HepG2 (cell line): ENCODE data around the gene CACNA1G. TPM values are rescaled to one million over a fixed set of nuclear protein-coding genes. Genes with fewer than 3 reads are reported as not detected.
A peak's percentile ranks its signal among the peaks of the same experiment; 100 is the strongest.

Source experiments
- FOXK1 ChIP-seq: sonication (generic); formaldehyde crosslinking; IDR thresholded peaks from 2 replicates; pipeline ENCODE4 v1.4.0; 2020; ENCODE audit warnings: low read depth, missing genetic modification reagents, borderline replicate concordance
- HNRNPL ChIP-seq: fragments of 200-400 bp; formaldehyde crosslinking; IDR thresholded peaks from 2 replicates; pipeline ENCODE4 v1.6.1; 2017; ENCODE audit warnings: mild to moderate bottlenecking, low read depth, low read length
- MYC ChIP-seq: sonication (generic); formaldehyde crosslinking; IDR thresholded peaks from 2 replicates; pipeline ENCODE4 v1.9.0; 2021; ENCODE audit warnings: missing genetic modification reagents, borderline replicate concordance
- SKI ChIP-seq: fragments of 450-650 bp; IDR thresholded peaks from one replicate; pipeline ENCODE4 v1.6.1; 2018; ENCODE audit warnings: mild to moderate bottlenecking; ENCODE audit not compliant: partially characterized antibody
- SNAI1 ChIP-seq: sonication (generic); formaldehyde crosslinking; IDR thresholded peaks from 2 replicates; pipeline ENCODE4 v1.5.0; 2020; ENCODE audit warnings: mild to moderate bottlenecking, missing genetic modification reagents, borderline replicate concordance
- ZFAT ChIP-seq: sonication (generic); formaldehyde crosslinking; conservative IDR thresholded peaks from 2 replicates; pipeline ENCODE4 v1.8.1; 2023; ENCODE audit warnings: missing genetic modification reagents, inconsistent platforms
- ZFP62 ChIP-seq: sonication (generic); formaldehyde crosslinking; IDR thresholded peaks from 2 replicates; pipeline ENCODE4 v1.4.0; 2020; ENCODE audit warnings: missing genetic modification reagents
- ZNF20 ChIP-seq: sonication (generic); formaldehyde crosslinking; IDR thresholded peaks from 2 replicates; pipeline ENCODE4 v1.4.0; 2020; ENCODE audit warnings: mild to moderate bottlenecking, moderate library complexity, missing genetic modification reagents
- ZNF773 ChIP-seq: sonication (generic); formaldehyde crosslinking; IDR thresholded peaks from 2 replicates; pipeline ENCODE4 v1.4.0; 2020; ENCODE audit warnings: missing genetic modification reagents, borderline replicate concordance
- ZNF891 ChIP-seq: sonication (generic); formaldehyde crosslinking; IDR thresholded peaks from 2 replicates; pipeline ENCODE4 v1.5.0; 2020; ENCODE audit warnings: mild to moderate bottlenecking, missing genetic modification reagents
- polyA plus RNA-seq, 8 experiments: library from polyadenylated mRNA; depleted of rRNA in 3 of 8; stranded (reverse) in 7 of 8; unstranded in 1 of 8; fragments of >200 nt; fragmentation: Illumina TruSeq in 4 of 8; extraction: Trizol in 4 of 8; gene quantifications; 2 replicates each; pipeline versions ENCODE4 v1.2.1 to v1.2.3, GENCODE V29; 2011 to 2016; ENCODE audit warnings: low read depth in 4 of 8, missing spikeins in 1 of 8, mixed read lengths in 1 of 8; ENCODE audit not compliant: insufficient read depth in 1 of 8
- total RNA-seq, 5 experiments: library from RNA; depleted of rRNA; stranded (reverse); fragments of >200 nt; fragmentation: Illumina TruSeq; extraction: Trizol; gene quantifications; 2 replicates each; pipeline ENCODE4 v1.2.3, GENCODE V29; 2016; ENCODE audit warnings: low read depth in 1 of 5
- TF ChIP-seq, protein P1 (sequence below): sonication (generic); formaldehyde crosslinking; IDR thresholded peaks from 2 replicates; pipeline ENCODE4 v1.8.1; 2023; ENCODE audit warnings: missing genetic modification reagents, inconsistent platforms, borderline replicate concordance
- TF ChIP-seq, protein P2 (sequence below): IDR thresholded peaks from 2 replicates; pipeline ENCODE4 v1.6.1; 2018; ENCODE audit warnings: missing genetic modification reagents
- TF ChIP-seq, protein P3 (sequence below): sonication (generic); formaldehyde crosslinking; IDR thresholded peaks from one replicate; pipeline ENCODE4 v1.5.1; 2020; ENCODE audit warnings: mild to moderate bottlenecking, missing genetic modification reagents; ENCODE audit errors: not compliant biosample characterization
- TF ChIP-seq, protein P4 (sequence below): IDR thresholded peaks from 2 replicates; pipeline ENCODE4 v1.6.1; 2018; ENCODE audit warnings: missing genetic modification reagents, mild to moderate bottlenecking, missing compliant biosample characterization
- TF ChIP-seq, protein P5 (sequence below): sonication (generic); formaldehyde crosslinking; IDR thresholded peaks from 2 replicates; pipeline ENCODE4 v1.5.1; 2020; ENCODE audit warnings: mild to moderate bottlenecking, missing genetic modification reagents, moderate library complexity

The CACNA1G gene
- total and polyA plus RNA-seq, 2 of the 13 experiments (the other 11 are each of a cell fraction or from before 2014, with no cell fraction given) = 0.02 TPM; not detected in 1

DNA sequence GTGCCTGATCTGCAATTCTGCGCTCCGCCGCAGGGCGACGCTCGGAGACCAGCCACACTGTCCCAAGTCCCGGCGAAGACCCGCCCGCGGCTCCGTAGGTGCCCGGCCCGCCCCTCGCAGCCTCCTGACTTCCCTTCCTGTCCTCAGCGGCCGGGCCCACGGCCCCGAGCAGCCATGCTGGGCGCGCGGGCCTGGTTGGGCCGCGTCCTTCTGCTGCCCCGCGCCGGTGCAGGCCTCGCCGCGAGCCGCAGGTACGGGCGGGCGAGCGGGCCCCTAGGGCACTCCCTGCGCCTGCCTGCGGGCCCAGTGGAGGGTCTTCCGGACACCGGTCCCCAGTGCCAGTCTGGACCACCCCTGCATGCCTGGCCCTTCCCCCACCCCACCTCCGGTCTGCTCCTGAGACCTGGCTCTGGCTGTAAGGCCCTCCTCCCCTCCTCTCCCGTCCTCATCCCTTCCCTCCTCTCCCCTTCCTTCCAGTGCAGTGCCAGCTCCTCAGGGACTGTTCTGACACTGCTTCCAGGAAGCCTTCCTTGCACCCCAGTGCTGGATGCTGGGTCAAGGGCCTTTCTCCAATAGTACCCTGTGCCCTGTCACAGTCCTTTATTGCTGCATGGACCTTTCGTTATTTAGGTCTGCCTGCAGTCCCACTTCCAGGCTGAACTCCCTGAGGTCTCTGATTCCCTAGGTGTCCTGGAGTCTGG lies 13.3 kb upstream of the CACNA1G start, which contains the start of gene SPATA20 (continued):
- TF ChIP-seq SKI (peak; percentile 66), ZNF891 (CRISPR knock-in tag) (no peak; the same call in 1 of the 2 replicates), HNRNPL (peak; percentile 45; the same call in 1 of the 2 replicates), ZFP62 (CRISPR knock-in tag) (no peak), MYC (peak; percentile 80), ZNF773 (CRISPR knock-in tag) (peak; percentile 95; the same call in 1 of the 2 replicates), ZNF20 (no peak), FOXK1 (peak; percentile 47; the same call in 1 of the 2 replicates), SNAI1 (CRISPR knock-in tag) (no peak), ZFAT (CRISPR knock-in tag) (no peak)
- TF ChIP-seq, protein P1, sequence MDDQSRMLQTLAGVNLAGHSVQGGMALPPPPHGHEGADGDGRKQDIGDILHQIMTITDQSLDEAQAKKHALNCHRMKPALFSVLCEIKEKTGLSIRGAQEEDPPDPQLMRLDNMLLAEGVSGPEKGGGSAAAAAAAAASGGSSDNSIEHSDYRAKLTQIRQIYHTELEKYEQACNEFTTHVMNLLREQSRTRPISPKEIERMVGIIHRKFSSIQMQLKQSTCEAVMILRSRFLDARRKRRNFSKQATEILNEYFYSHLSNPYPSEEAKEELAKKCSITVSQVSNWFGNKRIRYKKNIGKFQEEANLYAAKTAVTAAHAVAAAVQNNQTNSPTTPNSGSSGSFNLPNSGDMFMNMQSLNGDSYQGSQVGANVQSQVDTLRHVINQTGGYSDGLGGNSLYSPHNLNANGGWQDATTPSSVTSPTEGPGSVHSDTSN = no peak
- TF ChIP-seq, protein P2, sequence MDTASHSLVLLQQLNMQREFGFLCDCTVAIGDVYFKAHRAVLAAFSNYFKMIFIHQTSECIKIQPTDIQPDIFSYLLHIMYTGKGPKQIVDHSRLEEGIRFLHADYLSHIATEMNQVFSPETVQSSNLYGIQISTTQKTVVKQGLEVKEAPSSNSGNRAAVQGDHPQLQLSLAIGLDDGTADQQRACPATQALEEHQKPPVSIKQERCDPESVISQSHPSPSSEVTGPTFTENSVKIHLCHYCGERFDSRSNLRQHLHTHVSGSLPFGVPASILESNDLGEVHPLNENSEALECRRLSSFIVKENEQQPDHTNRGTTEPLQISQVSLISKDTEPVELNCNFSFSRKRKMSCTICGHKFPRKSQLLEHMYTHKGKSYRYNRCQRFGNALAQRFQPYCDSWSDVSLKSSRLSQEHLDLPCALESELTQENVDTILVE (CRISPR knock-in tag) = peak; percentile 75; the same call in 1 of the 2 replicates
- TF ChIP-seq, protein P3, sequence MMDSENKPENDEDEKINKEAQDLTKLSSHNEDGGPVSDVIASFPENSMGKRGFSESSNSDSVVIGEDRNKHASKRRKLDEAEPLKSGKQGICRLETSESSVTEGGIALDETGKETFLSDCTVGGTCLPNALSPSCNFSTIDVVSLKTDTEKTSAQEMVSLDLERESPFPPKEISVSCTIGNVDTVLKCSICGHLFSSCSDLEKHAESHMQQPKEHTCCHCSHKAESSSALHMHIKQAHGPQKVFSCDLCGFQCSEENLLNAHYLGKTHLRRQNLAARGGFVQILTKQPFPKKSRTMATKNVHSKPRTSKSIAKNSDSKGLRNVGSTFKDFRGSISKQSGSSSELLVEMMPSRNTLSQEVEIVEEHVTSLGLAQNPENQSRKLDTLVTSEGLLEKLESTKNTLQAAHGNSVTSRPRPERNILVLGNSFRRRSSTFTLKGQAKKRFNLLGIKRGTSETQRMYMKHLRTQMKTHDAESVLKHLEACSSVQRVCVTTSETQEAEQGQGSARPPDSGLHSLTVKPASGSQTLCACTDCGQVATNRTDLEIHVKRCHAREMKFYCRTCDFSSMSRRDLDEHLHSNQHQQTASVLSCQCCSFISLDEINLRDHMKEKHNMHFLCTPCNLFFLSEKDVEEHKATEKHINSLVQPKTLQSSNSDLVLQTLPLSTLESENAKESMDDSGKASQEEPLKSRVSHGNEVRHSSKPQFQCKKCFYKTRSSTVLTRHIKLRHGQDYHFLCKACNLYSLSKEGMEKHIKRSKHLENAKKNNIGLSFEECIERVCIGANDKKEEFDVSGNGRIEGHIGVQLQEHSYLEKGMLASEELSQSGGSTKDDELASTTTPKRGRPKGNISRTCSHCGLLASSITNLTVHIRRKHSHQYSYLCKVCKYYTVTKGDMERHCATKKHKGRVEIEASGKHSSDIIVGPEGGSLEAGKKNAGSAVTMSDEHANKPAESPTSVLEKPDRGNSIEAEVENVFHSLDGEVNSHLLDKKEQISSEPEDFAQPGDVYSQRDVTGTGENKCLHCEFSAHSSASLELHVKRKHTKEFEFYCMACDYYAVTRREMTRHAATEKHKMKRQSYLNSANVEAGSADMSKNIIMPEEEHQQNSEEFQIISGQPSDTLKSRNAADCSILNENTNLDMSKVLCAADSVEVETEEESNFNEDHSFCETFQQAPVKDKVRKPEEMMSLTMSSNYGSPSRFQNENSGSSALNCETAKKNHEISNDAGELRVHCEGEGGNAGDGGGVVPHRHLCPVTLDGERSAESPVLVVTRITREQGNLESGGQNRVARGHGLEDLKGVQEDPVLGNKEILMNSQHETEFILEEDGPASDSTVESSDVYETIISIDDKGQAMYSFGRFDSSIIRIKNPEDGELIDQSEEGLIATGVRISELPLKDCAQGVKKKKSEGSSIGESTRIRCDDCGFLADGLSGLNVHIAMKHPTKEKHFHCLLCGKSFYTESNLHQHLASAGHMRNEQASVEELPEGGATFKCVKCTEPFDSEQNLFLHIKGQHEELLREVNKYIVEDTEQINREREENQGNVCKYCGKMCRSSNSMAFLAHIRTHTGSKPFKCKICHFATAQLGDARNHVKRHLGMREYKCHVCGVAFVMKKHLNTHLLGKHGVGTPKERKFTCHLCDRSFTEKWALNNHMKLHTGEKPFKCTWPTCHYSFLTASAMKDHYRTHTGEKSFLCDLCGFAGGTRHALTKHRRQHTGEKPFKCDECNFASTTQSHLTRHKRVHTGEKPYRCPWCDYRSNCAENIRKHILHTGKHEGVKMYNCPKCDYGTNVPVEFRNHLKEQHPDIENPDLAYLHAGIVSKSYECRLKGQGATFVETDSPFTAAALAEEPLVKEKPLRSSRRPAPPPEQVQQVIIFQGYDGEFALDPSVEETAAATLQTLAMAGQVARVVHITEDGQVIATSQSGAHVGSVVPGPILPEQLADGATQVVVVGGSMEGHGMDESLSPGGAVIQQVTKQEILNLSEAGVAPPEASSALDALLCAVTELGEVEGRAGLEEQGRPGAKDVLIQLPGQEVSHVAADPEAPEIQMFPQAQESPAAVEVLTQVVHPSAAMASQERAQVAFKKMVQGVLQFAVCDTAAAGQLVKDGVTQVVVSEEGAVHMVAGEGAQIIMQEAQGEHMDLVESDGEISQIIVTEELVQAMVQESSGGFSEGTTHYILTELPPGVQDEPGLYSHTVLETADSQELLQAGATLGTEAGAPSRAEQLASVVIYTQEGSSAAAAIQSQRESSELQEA (CRISPR knock-in tag) = peak; percentile 31
- TF ChIP-seq, protein P4, sequence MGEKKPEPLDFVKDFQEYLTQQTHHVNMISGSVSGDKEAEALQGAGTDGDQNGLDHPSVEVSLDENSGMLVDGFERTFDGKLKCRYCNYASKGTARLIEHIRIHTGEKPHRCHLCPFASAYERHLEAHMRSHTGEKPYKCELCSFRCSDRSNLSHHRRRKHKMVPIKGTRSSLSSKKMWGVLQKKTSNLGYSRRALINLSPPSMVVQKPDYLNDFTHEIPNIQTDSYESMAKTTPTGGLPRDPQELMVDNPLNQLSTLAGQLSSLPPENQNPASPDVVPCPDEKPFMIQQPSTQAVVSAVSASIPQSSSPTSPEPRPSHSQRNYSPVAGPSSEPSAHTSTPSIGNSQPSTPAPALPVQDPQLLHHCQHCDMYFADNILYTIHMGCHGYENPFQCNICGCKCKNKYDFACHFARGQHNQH (CRISPR knock-in tag) = no peak
- TF ChIP-seq, protein P5, sequence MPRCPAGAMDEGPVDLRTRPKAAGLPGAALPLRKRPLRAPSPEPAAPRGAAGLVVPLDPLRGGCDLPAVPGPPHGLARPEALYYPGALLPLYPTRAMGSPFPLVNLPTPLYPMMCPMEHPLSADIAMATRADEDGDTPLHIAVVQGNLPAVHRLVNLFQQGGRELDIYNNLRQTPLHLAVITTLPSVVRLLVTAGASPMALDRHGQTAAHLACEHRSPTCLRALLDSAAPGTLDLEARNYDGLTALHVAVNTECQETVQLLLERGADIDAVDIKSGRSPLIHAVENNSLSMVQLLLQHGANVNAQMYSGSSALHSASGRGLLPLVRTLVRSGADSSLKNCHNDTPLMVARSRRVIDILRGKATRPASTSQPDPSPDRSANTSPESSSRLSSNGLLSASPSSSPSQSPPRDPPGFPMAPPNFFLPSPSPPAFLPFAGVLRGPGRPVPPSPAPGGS (CRISPR knock-in tag) = peak; percentile 82
